Bronchial epithelial cell (primary cell): ENCODE data around the gene TMTC2. TPM values are rescaled to one million over a fixed set of nuclear protein-coding genes. Genes with fewer than 3 reads are reported as not detected.

ENCODE experiments used
- DNase-seq: peaks from one replicate; pipeline ENCODE4 v3.0.0-alpha.2; 2010; ENCODE audit warnings: low read depth
- FAIRE-seq: peaks from 2 replicates; lab custom pipeline; 2011; peaks lifted over from hg19 to GRCh38; lab: Jason Lieb, UNC
- H3K27me3 ChIP-seq: 2 replicates; pipeline ENCODE4 v1.5.1; 2011; ENCODE audit warnings: low read length; ENCODE audit not compliant: control insufficient read depth, insufficient read depth
- H3K36me3 ChIP-seq: 2 replicates; pipeline ENCODE4 v1.5.1; 2011; ENCODE audit warnings: low read length; ENCODE audit not compliant: control insufficient read depth, insufficient read depth
- H3K4me3 ChIP-seq: 2 replicates; pipeline ENCODE4 v1.5.1; 2011; ENCODE audit warnings: mild to moderate bottlenecking, low read depth, low read length, control low read depth
- total RNA-seq: library from RNA; depleted of rRNA; stranded (reverse); fragments of >200 nt; gene quantifications from 2 replicates; pipeline ENCODE4 v1.2.1, GENCODE V29; 2014
- TF ChIP-seq, protein P1 (sequence below): IDR thresholded peaks from 2 replicates; pipeline ENCODE4 v1.5.1; 2011; ENCODE audit warnings: mild to moderate bottlenecking, moderate library complexity, low read length, control low read depth, inconsistent platforms; ENCODE audit not compliant: insufficient read depth, severe bottlenecking

TMTC2 gene
- total RNA-seq, 1 donor from 2014 or later = 10.5 TPM

DNA sequence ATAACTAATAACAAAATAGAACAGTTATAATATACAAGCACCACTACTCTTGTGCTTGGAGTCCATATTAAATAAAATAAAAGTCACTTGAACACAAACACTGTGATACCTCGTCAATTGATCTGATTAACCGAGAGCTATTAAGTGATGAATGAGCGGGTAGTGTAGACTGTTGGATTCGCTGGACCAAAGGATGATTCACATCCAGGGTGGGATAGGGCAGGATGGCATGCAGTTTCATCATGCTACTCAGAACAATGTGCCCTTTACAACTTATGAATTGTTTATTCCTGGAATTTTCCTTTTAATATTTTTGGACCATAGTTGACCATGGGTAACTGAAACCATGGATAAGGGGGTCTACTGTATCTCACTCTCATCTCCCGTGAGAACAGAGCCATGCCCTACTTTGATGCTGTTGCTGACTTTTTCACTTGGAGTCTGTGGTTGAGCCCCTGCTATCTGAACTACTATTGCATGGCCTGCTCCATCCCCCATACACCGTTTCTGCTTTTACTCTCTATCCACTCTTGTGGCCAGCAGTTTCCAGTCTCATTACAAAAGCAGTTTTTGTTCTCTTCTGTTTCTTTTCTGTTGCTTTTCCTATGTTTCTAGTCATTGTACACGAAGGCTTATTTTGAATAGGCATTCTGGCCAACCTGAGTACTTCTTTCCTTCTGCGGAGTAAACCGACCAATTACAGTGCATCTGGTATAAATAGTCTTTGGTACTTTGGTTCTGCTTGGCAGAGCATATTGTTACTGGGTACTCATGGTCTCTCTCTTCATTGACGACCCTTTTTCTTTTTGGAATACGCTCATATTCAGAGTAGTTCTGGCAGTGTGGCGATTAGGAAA lies 12.2 kb downstream of the TMTC2 start:
- FAIRE-seq (no peak), DNase-seq (no peak)

DNA sequence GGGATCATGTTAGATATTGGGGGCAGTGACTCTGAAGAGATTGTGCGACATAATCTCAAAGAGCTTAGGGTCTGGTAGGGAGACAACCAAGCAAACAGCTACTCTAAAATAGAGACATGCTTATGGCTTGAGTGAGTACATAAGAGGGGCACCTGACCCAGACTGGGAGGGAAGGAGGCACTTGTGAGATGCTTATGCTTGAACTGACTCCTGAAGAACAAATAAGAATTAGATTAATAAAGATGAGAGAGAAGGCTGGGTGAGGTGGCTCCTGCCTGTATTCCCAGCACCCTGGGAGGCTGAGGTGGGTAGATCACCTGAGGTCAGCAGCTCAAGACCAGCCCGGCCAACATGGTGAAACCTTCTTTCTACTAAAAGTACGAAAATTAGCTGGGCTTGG lies 19.1 kb downstream of the TMTC2 start:
- no peaks in the 10 kb centered on the region for H3K27me3 ChIP-seq
- no peaks in the 10 kb centered on the region for H3K36me3 ChIP-seq
- DNase-seq = no peak
- no peak for FAIRE-seq
- TF ChIP-seq, protein P1, sequence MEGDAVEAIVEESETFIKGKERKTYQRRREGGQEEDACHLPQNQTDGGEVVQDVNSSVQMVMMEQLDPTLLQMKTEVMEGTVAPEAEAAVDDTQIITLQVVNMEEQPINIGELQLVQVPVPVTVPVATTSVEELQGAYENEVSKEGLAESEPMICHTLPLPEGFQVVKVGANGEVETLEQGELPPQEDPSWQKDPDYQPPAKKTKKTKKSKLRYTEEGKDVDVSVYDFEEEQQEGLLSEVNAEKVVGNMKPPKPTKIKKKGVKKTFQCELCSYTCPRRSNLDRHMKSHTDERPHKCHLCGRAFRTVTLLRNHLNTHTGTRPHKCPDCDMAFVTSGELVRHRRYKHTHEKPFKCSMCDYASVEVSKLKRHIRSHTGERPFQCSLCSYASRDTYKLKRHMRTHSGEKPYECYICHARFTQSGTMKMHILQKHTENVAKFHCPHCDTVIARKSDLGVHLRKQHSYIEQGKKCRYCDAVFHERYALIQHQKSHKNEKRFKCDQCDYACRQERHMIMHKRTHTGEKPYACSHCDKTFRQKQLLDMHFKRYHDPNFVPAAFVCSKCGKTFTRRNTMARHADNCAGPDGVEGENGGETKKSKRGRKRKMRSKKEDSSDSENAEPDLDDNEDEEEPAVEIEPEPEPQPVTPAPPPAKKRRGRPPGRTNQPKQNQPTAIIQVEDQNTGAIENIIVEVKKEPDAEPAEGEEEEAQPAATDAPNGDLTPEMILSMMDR = no peak
- H3K4me3 ChIP-seq = no peak overlapping the region

More for the DNA sequence above, 12.2 kb downstream of the TMTC2 start:
- TF ChIP-seq, protein P1 = no peak
- Histone ChIP-seq H3K27me3 (no peaks in the 10 kb centered on the region), H3K36me3 (no peaks in the 10 kb centered on the region), H3K4me3 (no peak overlapping the region)

DNA sequence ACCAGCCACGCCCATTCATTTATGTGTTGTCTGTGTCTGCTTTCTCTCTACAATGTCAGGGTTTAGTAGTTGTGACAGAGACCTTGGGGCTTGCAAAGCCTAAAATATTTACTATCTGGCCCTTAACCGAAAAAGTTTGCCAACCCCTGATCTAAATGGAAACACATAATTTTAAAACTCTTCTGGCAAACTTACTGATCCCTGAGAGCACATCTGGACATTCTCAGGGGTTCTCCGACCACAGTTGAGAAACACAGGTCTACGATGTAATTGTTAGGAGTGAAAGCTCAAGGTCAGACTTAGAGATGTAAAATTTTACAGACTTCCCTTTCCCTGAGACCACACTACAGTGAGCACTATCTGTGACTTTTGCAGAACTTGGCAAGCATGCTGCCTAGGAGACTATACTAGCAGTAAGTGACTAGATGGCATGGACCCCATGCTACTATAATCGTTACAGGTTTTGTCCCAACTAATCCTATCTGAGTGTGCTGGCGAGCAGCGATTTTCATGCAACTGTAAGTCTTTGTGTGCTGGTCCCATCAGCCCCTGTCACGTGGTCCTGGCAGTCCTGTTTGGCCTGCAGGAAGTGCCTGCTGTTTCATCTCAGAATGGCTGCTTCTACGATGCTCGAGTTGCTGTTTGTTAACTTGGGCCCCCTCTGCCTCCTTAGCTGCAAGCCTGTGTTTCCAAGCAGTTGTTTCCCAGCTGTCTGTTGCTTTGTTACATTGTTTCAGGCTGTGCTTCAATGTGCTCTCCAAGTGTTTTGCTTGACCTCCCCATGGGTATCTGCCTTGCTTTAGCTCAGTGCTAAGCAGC lies 21.6 kb downstream of the TMTC2 start:
- no peaks in the 10 kb centered on the region for H3K27me3 ChIP-seq
- no peak overlapping the region for H3K4me3 ChIP-seq
- no peak for DNase-seq
- no peaks in the 10 kb centered on the region for H3K36me3 ChIP-seq
- TF ChIP-seq, protein P1 = no peak
- no peak for FAIRE-seq

DNA sequence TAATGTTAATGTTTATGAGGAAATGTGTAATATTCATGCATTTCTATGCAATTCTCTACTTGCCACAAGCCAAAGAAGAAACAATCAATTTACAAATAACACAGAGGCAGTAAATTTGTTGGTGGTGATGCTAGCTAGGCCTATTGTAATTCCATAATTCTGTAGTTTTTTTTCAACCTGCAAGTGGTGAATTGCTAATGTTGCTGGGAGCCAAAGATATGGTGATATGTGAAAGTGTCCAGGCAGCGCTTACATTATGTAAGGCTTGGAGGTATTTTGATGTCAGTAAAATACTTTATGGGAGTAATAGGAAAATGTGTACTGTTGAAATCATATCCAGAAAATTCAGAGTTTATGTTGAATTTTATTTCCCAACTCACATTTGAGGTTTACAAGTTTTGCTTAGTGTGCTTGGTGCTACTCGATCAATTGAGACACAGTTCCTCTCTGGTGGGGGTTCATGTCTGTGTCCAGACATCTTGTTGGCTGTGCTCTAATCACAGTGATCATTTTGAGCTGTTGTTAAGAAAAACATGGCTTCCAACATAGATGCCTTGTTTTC lies 23.2 kb downstream of the TMTC2 start:
- Histone ChIP-seq H3K27me3 (no peaks in the 10 kb centered on the region), H3K36me3 (no peaks in the 10 kb centered on the region), H3K4me3 (no peak overlapping the region)
- no peak for FAIRE-seq
- TF ChIP-seq, protein P1 = no peak
- no peak for DNase-seq

DNA sequence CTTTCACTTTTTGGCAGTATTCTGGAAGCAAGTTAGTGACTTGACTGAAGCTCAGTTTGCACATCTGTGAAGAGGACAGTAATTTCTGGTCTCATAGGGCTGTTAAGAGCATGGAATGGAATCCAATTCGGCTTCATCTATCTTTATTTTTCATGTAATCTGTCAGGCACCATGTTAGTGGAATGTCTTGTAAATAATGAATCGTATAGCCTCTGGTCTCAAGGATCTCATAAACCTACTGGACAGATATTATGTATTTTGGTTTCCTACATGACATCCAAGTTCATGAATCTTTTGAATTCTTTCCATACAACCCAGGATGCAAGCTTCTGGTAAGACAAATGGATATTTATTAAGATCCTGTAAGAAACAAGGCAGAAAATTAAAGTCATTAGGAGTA lies 24.0 kb downstream of the TMTC2 start:
- H3K27me3 ChIP-seq = no peaks in the 10 kb centered on the region
- no peak for DNase-seq
- no peaks in the 10 kb centered on the region for H3K36me3 ChIP-seq
- TF ChIP-seq, protein P1 = no peak
- no peak overlapping the region for H3K4me3 ChIP-seq
- FAIRE-seq = no peak
